ENCODE results near the gene CBX7. TPM values are rescaled to one million over a fixed set of nuclear protein-coding genes. Genes with fewer than 3 reads are reported as not detected.

The CBX7 gene
- polyA plus RNA-seq, 1 experiment = 5.3 TPM

DNA sequence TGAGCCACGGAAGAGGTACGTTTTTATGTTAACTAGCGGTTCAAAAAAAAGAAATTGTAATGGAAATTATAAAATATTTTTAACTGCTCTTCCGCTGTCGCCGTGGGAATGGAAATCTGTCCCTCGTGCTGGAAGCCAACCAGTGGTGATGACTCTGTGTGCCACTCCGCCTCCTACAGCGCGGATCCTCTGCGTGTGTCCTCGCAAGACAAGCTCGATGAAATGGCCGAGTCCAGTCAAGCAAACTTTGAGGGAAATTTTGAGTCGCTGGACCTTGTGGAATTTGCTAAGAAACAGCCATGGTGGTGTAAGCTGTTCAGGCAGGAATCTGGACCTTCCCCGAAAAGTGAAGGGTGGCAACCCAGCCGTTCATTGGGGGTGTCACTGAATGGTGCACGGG lies 2.9 kb upstream of the CBX7 start:
- Histone ChIP-seq H3K27me3 (ENCODE audit: control insufficient read depth, insufficient read depth, low read length) (peaks cover 16% of the 10 kb centered on the region), H3K4me3 (ENCODE audit: low read depth, low read length) (no peak overlapping the region), H3K36me3 (ENCODE audit: control insufficient read depth, insufficient read depth, low read length) (no peaks in the 10 kb centered on the region)
- no peak for DNase-seq (ENCODE audit: low read depth)
- CTCF ChIA-PET = interaction anchor here (1.0 to 3.8 kb wide), 6 partner anchors 15 to 374 kb away, joined by 3 to 21 read pairs (median 5); no protein-coding TSS in a partner anchor
- no peak for TF ChIP-seq CTCF (IDR thresholded peaks at IDR 0.05; ENCODE audit: insufficient read depth, low read depth, low read length)
- POLR2A ChIA-PET = no interaction called here

DNA sequence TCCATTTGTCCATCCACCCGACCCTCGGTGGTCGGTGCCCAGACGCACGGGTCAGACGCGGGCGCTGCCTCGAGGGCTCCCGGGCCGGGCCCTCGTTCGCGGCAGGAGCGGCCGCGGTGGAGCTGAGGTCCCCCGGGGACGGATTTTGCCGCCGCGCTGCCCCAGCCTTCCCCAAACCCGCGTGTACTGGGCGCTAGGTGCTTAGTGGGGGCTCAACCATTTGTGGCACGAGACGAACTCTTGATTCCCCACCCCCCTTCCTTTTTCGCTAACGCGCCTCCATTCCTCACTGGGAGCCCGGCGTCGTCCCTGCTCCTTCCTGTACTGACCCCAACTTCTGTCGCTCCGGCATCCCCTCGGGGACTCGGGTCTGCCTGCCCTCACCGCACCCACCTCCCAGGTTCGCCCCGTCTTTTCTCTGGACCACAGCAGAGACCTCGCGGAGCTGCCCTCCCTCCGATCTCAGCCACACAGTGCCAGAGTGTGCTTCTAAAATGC lies 789 bp upstream of the CBX7 start:
- DNase-seq (ENCODE audit: low read depth) = no peak
- Histone ChIP-seq H3K36me3 (ENCODE audit: control insufficient read depth, insufficient read depth, low read length) (peaks cover 5% of the 10 kb centered on the region), H3K27me3 (ENCODE audit: control insufficient read depth, insufficient read depth, low read length) (peaks cover 16% of the 10 kb centered on the region), H3K4me3 (ENCODE audit: low read depth, low read length) (peak overlapping the region; percentile 55)
- POLR2A ChIA-PET = interaction anchor here (0.6 to 1.3 kb wide), 3 partner anchors 158 to 166 kb away, joined by 3 to 5 read pairs (median 4); partner anchors contain the start of gene RPL3
- CTCF ChIA-PET = interaction anchor here (1.3 to 3.8 kb wide), 5 partner anchors 17 to 384 kb away, joined by 3 to 21 read pairs (median 5); no protein-coding TSS in a partner anchor
- TF ChIP-seq CTCF (IDR thresholded peaks at IDR 0.05; ENCODE audit: insufficient read depth, low read depth, low read length) = no peak

DNA sequence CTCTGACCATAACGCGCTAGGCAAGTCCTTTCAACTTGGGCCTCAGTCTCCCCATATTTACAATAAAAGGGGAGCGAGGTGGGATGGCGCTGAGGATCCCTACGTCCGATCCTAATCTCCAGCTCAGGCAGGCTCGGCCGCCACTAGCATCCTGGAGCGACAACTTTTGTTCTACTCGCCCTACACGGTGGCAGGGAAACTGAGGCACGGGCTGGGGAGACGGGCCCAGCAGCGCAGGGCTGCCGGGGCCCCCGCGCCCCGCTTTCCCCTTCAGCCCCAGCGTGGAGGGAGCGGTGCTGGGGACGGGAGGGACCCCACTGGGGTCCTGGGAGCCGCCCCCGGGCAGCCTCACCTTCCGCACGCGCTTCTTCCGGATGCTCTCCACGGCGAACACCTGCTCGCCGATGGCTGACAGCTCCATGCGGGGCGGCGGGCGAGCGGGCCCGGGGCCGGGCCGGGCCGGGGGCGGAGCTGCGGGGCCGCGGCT lies 413 bp downstream of the CBX7 start:
- Histone ChIP-seq H3K4me3 (ENCODE audit: low read depth, low read length) (peak overlapping the region; percentile 64), H3K27me3 (ENCODE audit: control insufficient read depth, insufficient read depth, low read length) (peaks cover 12% of the 10 kb centered on the region), H3K36me3 (ENCODE audit: control insufficient read depth, insufficient read depth, low read length) (peaks cover 5% of the 10 kb centered on the region)
- ChIA-PET POLR2A (interaction anchor here (0.5 to 1.3 kb wide), 3 partner anchors 159 to 349 kb away, joined by 4 to 9 read pairs (median 5); partner anchors contain the start of gene RPL3), CTCF (interaction anchor here (1.0 to 2.4 kb wide), 6 partner anchors 17 to 383 kb away, joined by 3 to 8 read pairs (median 4); no protein-coding TSS in a partner anchor)
- no peak for DNase-seq (ENCODE audit: low read depth)
- TF ChIP-seq CTCF (IDR thresholded peaks at IDR 0.05; ENCODE audit: insufficient read depth, low read depth, low read length) = no peak

DNA sequence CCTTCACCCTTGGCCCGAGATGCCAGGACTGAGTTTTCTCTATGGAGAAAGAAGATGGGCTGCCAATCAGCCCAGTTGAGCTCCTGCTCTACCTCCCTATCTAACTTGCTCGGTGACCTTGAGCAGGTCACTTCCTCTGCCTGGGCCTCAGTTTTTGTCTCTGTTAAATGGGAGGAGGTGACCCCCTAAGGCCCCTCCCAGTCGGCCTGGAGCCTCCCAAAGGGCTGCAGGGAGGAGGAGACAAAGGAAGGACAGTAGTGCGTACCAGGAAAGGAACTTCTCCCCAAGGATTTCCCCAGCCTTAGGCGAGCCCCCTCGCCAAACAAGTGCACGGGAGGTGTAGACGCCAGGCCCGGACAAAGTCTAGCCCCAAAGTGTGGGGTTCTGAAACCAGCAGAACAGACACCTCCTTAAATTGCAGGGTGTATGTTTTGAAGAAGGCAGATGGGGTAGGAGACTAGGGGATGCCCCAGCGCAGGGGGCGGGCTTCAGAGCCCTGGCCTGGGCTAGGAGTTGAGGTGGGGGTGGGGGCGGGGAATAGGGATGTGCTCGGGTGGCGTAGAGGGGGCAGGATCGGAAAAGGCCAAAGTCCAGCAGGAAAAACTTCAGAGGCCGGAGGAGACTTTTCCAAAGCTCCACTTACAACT lies 1.0 kb downstream of the CBX7 start:
- no peak for DNase-seq (ENCODE audit: low read depth)
- CTCF ChIA-PET = interaction anchor here (0.7 to 2.4 kb wide), 8 partner anchors 16 to 383 kb away, joined by 3 to 8 read pairs (median 3); no protein-coding TSS in a partner anchor
- Histone ChIP-seq H3K36me3 (ENCODE audit: control insufficient read depth, insufficient read depth, low read length) (peaks cover 5% of the 10 kb centered on the region), H3K4me3 (ENCODE audit: low read depth, low read length) (peak overlapping the region; percentile 64), H3K27me3 (ENCODE audit: control insufficient read depth, insufficient read depth, low read length) (peaks cover 9% of the 10 kb centered on the region)
- no peak for TF ChIP-seq CTCF (IDR thresholded peaks at IDR 0.05; ENCODE audit: insufficient read depth, low read depth, low read length)
- POLR2A ChIA-PET = interaction anchor here (1.3 kb wide), 1 partner anchor 168 kb away, joined by 5 read pairs; the partner anchor contains the start of gene RPL3

DNA sequence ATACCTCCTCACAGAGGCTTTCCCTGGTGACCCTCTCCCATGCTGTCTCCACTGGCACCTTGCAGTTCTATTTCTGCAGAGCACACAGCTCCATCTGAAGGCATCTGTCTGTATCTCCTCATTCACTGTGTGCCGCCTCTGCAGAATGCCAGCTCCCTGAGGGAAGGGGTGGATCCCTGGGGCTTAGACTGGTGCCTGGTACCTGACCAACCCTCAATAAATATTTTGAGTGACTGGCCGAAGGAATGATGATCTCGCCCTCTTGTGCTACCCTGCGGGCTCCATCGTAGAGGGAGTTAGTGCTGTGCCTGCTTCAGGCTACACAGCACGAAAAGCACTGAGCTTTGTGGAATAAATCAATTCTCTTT lies 1.6 kb downstream of the CBX7 start:
- peaks cover 5% of the 10 kb centered on the region for H3K36me3 ChIP-seq (ENCODE audit: control insufficient read depth, insufficient read depth, low read length)
- H3K27me3 ChIP-seq (ENCODE audit: control insufficient read depth, insufficient read depth, low read length) = peaks cover 8% of the 10 kb centered on the region
- CTCF ChIA-PET = interaction anchor here (0.7 to 1.0 kb wide), 2 partner anchors 43 to 281 kb away, joined by 3 read pairs; no protein-coding TSS in a partner anchor
- no peak overlapping the region for H3K4me3 ChIP-seq (ENCODE audit: low read depth, low read length)
- POLR2A ChIA-PET = no interaction called here
- no peak for DNase-seq (ENCODE audit: low read depth)
- no peak for TF ChIP-seq CTCF (IDR thresholded peaks at IDR 0.05; ENCODE audit: insufficient read depth, low read depth, low read length)
